GM13976 (cell line): ENCODE data around the gene C7orf25.

Experiments used
- DNase-seq: peaks from one replicate; pipeline ENCODE4 v3.0.0; 2012; ENCODE audit warnings: low spot score
- CTCF ChIP-seq: IDR thresholded peaks from 2 replicates; pipeline ENCODE4 v1.5.1; 2012; ENCODE audit warnings: borderline replicate concordance, mild to moderate bottlenecking; ENCODE audit not compliant: insufficient read depth; ENCODE audit errors: extremely low read depth, missing control alignments, control extremely low read depth
- in situ Hi-C: fragments of 300-500 bp; cut with MboI; formaldehyde crosslinking; loops from one replicate; pipeline ENCODE4 v1.12.0; 2022; ENCODE audit warnings: low sequenced_read_pairs, mixed read lengths, inconsistent platforms; ENCODE audit not compliant: unreplicated experiment

The C7orf25 gene

GRCh38 chr7:42939457-42940240 is 27.8 kb upstream of the C7orf25 start:
- no peak for DNase-seq
- TF ChIP-seq CTCF, result no peak
- in situ Hi-C loops, result loop anchor here (10.0 to 25.0 kb wide), 4 partner anchors 165 to 898 kb away; no protein-coding TSS in a partner anchor

GRCh38 chr7:42935861-42936260 is 24.0 kb upstream of the C7orf25 start:
- no peak for DNase-seq
- in situ Hi-C loops, result loop anchor here (25.0 kb wide), 2 partner anchors 501 to 901 kb away; no protein-coding TSS in a partner anchor
- TF ChIP-seq CTCF, result no peak

GRCh38 chr7:42934291-42934690 is 22.4 kb upstream of the C7orf25 start:
- no peak for TF ChIP-seq CTCF
- in situ Hi-C loops, result loop anchor here (25.0 kb wide), 2 partner anchors 503 to 903 kb away; no protein-coding TSS in a partner anchor
- no peak for DNase-seq

GRCh38 chr7:42932811-42933591 is 21.1 kb upstream of the C7orf25 start:
- in situ Hi-C loops, result loop anchor here (25.0 kb wide), 2 partner anchors 504 to 904 kb away; no protein-coding TSS in a partner anchor
- DNase-seq, result no peak
- TF ChIP-seq CTCF, result no peak

GRCh38 chr7:42931834-42932651 is 20.2 kb upstream of the C7orf25 start, which contains the start of the genes MRPL32 and PSMA2:
MRPL32 (plus strand) TSS chr7:42932376; CDS start chr7:42932387, 11 bp downstream.
PSMA2 (minus strand) TSS chr7:42932174; CDS start chr7:42932158, 16 bp downstream.
- peak; percentile 93 for DNase-seq
- in situ Hi-C loops, result loop anchor here (25.0 kb wide), 2 partner anchors 505 to 905 kb away; no protein-coding TSS in a partner anchor
- no peak for TF ChIP-seq CTCF
